GM19193 (cell line): ENCODE results near the gene ZNF341.

Experiments
- POLR2A ChIP-seq: IDR thresholded peaks from 4 replicates; pipeline ENCODE4 v1.6.1; 2011; ENCODE audit not compliant: insufficient read depth, insufficient read length; ENCODE audit errors: extremely low read depth

Gene ZNF341

DNA sequence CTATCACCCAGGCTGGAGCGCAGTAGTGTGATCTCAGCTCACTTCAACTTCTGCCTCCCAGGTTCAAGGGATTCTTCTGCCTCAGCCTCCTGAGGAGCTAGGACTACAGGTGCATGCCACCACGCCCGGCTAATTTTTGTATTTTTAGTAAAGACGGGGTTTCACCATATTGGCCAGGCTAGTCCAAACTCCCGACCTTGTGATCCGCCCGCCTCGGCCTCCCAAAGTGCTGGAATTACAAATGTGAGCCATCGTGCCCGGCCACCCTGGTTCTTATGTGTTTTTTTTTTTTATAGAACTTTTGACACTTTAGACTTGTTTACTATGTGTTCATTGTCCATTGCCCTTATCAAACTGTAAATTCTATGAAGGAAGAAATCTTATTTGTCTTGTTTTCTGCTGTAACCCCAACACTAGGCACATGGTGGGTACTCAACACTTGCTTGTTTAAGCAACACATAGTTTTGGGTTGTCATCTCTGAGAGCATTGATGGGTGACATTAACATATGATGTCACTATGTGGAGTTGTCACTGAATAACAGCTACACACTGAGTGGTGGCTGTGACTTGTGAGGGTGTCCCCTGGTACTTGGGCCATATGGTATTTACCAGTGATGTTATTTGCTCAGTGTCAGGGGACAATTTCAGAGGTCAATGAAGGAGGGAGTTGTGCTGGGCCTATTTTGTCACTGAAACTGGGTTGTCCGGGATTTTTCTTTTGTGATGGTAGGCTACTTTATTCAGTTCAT, 10.2 kb upstream of the ZNF341 start:
- no peak for TF ChIP-seq POLR2A

DNA sequence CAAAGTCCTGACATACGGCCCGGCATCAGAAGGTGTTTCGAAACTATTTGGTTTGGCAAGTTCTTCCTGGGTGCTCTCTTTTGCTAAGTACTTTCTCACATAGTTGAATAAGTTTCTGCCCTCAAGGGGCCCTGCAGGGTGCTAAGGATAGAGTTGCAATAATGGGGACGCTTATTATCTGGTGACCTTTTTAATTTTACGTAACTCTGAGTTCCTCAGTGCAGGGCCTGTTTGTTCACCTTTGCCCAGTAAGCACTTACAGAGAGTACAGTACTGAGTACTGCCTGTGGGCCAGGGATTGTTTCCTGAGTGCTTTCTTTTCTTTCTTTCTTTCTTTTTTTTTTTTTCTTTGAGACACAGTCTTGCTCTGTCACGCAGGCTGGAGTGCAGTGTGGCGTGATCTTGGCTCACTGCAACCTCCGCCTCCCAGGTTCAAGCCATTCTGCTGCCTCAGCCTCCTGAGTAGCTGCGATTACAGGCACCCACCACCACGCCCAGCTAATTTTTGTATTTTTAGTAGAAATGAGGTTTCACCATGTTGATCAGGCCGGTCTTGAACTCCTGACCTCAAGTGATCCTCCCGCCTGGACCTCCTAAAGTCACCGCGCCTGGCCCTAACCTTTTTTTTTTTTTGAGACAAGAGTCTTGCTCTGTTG, 7.2 kb upstream of the ZNF341 start:
- no peak for TF ChIP-seq POLR2A

DNA sequence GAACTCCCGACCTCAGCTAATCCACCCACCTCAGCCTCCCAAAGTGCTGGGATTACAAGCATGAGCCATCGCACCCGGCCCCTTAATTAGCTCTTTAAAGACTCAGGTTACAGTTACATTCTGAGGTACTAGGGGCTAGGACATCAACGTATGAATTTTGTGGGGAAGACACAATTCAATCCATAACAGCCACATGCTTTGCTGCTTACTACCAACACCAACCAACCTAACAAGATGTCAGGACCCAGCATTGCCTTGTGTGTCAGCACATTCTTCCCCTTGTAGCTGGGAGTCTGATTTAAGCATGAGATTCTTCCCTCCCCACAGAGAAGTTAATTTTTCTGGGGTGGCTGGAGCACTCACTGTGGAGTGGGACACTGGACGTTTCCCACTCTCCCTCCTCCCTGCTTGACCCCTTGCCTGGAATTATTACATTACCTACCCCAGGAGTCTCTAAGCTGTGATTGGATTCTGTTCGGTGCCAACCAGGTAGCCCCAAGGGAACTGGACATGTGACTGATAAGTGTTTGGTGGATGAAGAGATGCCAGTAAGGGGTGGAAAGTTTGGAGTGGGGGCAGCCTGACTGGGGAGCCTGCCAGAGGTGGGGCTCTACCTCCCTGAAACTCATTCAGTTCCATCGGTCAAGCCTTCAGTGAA, 6.1 kb upstream of the ZNF341 start:
- no peak for TF ChIP-seq POLR2A

DNA sequence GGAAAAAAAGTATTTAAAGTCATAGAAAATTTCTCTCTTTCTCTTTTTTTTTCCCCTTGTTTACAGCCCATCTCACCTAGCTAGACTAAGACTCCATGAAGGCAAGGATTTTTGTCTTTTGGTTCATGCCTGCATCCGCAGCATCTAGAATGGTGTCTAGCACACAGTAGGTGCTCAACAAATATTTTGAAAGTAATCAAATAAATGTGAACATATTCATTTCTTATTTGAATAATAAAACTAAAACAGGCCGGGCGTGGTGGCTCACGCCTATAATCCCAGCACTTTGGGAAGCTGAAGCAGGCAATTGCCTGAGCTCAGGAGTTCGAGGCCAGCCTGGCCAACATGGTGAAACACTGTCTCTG, 4.7 kb upstream of the ZNF341 start:
- no peak for TF ChIP-seq POLR2A

DNA sequence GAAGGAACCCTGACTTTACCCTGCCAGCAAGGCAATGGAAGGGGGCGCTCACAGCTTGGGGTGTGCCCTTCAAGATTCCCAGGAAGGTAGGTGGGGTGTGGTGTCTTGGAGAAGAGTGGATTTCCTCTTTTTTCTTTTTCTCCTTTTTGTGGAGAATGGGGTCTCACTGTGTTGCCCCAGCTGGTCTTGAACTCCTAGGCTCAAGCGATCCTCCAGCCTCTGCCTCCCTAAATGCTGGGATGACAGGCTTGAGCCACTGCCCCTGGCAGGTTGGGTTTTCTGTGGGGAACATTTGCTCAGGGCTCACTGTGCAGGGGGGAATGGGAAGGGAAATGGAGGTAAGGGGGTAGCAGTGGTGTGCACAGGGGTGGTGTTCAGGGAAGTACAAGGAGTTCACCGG, 4.0 kb upstream of the ZNF341 start:
- TF ChIP-seq POLR2A, result no peak

DNA sequence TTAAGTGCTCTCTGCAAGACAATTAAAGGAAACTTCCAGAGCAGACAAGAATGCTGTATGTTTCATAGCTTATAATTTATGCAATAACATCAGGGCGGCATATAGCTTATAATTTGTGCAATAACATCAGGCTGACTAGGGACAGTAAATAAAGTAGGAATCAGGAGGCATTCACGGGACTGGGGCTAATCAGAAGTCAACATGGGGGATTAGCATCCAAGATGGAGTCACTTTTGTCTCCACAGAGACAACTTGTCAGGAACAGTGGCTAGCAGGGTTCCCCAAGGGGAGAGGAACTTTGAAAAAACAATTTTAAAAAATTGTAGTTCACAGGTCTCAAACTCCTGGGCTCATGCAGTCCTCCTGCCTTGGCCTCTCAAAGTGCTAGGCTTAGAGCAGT, 3.3 kb upstream of the ZNF341 start:
- no peak for TF ChIP-seq POLR2A

DNA sequence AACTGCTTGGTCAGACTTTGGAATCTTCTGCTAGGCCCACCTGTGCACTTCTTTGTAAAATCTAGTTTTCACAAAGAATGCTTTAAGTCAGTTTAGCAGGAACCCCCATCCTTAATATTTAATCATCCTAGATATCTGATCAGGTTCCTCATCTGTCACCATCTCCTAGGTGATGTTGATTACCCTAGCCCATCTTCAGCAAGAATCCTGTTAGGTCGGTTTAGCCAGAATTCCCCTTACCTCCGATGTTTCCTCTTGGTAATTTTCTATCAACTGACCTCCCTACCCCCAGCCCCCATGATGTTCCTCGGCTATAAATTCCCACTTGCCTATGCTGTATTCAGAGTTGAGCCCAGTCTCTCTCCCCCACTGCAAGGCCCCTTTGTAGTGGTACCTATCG, 2.7 kb upstream of the ZNF341 start:
- TF ChIP-seq POLR2A, result no peak

DNA sequence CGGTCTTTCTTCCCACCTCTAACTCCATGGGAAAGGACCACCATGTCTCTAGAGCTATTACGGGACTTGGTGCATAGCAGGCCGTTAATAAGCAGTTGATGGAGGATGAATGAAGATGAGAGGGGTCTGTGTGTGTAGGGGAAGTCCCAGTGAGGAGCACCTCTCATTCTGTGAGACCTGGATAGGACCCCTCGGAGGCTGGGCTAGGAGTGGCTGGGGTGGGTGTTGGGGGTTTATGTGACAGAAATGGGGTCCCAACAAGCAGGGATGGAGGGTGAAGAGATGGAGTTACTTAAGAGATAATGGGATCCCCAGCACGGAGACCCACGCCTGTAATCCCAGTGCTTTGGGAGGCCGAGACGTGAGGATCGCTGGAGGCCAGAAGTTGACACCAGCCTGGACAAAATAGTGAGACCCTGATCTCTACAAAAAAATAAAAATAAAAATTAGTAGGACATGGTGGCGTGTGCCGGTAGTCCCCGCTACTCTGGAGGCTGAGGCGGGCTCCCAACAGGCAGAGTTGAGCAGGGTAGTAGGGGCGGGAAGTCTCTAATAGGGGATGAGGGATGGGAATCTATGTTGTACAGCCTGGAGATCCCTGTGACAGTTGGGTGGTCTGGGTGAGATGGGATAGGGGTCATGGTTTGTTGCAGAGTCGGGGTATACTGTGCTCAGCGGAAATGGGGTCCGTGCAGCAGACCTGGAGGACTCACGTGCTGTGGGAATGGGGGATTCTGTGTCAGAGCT, 677 bp upstream of the ZNF341 start:
- TF ChIP-seq POLR2A, result no peak

DNA sequence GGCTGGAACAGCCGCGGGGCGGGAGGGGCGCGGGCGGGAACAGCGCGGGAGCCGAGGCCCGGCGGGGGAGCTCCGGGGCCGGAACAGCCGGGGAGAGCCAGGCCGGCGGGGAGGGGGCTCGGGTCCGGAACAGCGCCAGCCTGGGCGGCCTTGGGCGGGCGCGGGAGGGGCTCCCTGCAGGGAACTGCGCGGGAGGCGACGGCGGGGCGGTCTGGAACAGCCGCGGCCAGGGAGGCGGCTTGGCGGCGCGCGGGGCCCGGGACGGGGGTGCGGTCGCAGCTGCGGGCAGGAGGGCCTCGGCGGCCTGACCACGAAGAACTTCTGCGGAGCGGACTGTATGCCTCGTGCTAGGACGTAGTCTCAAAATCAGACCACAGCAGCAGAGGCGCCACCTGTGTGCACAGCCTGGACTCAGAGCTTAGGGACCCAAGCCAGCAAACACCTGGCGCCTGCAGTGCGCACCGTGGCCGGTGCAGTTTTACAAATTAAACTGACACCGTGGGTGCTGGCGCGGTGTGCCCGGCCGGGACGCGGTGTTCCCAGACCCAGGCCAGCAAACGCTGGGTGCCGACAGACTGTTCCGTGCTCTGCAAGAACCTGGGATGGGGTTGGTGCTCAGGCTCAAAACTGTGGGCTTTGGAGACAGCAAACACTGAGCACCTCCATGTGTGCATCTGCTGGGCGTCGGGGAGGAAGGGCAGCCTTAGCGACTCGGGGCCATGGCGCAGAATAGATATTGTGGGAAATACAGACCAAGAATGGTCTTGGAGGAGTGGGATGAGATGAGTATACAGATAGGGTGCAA, 572 bp downstream of the ZNF341 start:
- TF ChIP-seq POLR2A, result peak; percentile 61

DNA sequence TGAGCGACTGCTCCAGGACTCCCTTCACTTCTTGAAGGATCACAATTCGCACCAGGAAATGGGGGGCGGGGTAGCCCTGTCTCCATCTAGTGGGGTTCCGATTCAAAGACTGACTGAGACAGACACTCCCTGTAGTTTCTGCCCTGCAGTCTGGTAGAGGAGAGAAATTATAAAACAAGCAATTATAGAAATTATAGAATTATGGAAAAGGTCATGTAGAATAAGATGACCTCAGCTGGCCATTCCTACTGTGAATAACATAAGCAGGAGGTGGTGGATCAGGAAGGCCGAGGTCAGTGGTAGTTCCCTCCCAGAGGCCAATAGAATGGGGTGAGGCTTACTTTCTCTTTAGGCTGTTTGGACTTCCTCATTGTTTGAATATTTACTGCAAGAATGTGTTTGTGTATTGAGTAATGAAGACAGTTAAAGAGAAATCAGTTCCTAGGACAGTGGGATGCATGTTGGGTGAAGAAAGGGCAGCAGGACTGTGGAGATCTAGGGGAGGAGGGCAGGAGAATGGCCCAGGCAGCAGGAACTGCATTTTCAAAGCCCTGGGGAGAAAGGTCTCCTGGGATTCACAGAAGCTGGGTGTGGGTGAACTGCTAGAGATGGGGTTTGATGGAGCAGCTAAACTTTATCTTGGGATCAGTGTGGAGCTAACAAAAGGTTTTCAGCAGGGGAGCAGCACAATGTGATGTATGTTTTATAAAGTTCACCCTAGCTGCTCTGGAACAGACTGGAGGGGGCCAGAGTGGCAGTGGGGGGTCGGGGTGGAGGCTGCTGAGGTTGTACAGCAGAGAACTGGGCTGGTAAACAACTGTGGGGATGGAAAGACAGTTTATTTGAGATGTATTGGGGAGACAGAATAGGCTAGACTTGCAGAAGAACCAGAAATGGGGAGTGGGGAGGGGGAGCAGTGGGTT, 2.1 kb downstream of the ZNF341 start:
- TF ChIP-seq POLR2A, result no peak

DNA sequence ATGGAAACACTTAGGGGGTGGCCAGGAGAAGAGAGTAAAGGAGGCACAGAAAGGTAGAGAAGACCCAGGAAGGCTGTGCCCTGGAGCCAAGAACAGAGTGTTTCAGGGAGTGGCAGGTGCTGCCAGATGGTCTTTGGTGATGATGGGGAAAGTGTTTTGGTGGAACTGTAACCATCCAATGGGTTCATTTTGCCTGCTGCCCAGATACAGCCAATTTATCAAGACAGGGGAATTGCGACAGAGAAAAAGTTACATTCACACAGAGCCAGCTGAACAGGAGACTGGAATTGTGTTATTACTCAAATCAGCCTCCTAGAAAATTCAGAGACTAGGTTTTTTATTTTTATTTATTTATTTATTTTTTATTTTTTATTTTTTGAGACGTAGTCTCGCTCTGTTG, 5.2 kb downstream of the ZNF341 start:
- no peak for TF ChIP-seq POLR2A

DNA sequence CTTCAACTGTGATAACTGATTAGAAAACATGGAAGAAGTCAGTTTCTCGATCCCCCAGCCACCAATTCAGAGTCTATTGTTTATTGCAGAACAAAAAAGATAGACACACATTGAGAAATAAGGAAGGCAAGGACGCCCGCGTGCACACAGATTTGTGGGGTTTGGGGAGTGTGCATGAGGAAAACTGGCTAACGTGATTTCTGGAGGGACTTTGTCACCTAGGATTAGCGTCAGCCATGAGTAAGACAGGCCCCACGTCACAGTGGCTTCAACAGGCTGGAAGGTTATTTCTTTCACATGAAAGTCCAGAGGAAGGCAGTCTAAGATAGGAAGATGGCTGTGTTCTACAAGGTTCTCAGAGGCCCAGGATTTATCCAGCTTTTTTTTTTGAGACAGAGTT, 7.7 kb downstream of the ZNF341 start:
- TF ChIP-seq POLR2A, result no peak

DNA sequence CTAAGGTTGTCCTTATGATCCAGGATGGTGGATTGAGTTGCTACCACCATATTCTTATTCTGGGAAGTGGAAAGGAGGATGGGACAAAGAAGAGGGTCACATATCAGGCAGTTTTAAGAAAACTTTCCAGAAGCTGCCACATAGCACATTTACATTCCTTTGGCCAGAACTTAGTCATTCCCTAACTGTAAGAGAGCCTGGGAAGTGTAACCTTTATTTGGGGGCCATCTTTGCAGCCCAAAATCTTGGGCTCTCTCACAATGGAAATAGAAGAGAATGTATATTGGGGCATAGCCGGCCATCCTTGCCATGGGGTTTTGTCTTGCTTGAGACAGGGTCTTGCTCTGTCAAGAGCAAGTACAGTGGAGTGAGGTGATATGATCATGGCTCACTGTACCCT, 8.4 kb downstream of the ZNF341 start:
- TF ChIP-seq POLR2A, result no peak

DNA sequence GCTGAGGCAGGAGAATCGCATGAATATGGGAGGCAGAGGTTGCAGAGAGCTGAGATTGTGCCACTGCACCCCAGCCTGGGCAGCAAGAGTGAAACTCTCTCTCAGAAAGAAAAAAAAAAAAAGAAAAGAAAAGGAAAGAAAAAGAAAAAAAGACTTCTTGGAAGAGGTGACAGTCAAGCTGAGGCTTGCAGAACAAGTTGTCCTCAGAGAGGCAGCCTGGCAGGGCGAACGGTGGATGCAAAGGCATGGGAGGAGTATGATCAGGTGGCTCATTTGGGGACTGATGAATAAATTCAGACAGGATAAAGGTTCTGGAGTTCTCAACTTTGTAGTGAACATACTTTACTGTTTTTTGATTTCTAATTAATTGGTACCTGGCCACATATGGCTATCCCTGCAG, 12.4 kb downstream of the ZNF341 start:
- TF ChIP-seq POLR2A, result no peak
